Neuronal stem cell (in vitro differentiated cells): Measurements from ENCODE around the gene PER2.

Experiments used
- DNase-seq: peaks from one replicate; pipeline ENCODE4 v3.0.0-alpha.2; 2013; ENCODE audit warnings: low spot score
- H2AFZ ChIP-seq: one replicate; pipeline ENCODE4 v1.6.1; 2013; ENCODE audit warnings: mild to moderate bottlenecking, low read length, inconsistent platforms
- H2AK5ac ChIP-seq: 2 replicates; pipeline ENCODE4 v1.6.1; 2013; ENCODE audit warnings: low read depth, mild to moderate bottlenecking, inconsistent platforms, low read length, moderate library complexity, mixed read lengths
- H2BK120ac ChIP-seq: 2 replicates; pipeline ENCODE4 v1.6.1; 2013; ENCODE audit warnings: low read depth, mild to moderate bottlenecking, inconsistent platforms, low read length, moderate library complexity, mixed read lengths
- H2BK12ac ChIP-seq: one replicate; pipeline ENCODE4 v1.6.1; 2013; ENCODE audit warnings: low read length, inconsistent platforms
- H2BK15ac ChIP-seq: 2 replicates; pipeline ENCODE4 v1.6.1; 2013; ENCODE audit warnings: mild to moderate bottlenecking, low read length, inconsistent platforms, mixed read lengths
- H2BK5ac ChIP-seq: one replicate; pipeline ENCODE4 v1.6.1; 2013; ENCODE audit warnings: inconsistent platforms, mild to moderate bottlenecking, low read length, moderate library complexity
- H3K14ac ChIP-seq: one replicate; pipeline ENCODE4 v1.6.1; 2013; ENCODE audit warnings: low read length, inconsistent platforms
- H3K18ac ChIP-seq: 2 replicates; pipeline ENCODE4 v1.6.1; 2013; ENCODE audit warnings: low read length, inconsistent platforms
- H3K23ac ChIP-seq: 2 replicates; pipeline ENCODE4 v1.6.1; 2013; ENCODE audit warnings: low read depth, mild to moderate bottlenecking, mixed read lengths, low read length, inconsistent platforms; ENCODE audit not compliant: poor library complexity
- H3K27ac ChIP-seq: replicated peaks from 3 replicates; pipeline ENCODE4 v1.5.1; 2013; ENCODE audit warnings: low read length, inconsistent platforms
- H3K27me3 ChIP-seq, 3 experiments: 2 replicates each; pipeline ENCODE4 v1.6.1; 2013; ENCODE audit warnings: low read length in 3 of 3, mild to moderate bottlenecking in 2 of 3, inconsistent platforms in 1 of 3, low read depth in 1 of 3, mixed read lengths in 1 of 3, moderate library complexity in 1 of 3; ENCODE audit not compliant: control insufficient read depth in 3 of 3, insufficient read depth in 3 of 3
- H3K36me3 ChIP-seq, 2 donors: replicated peaks in 1 of 2; 2 replicates each; pipeline ENCODE4 v1.6.1; 2013; ENCODE audit warnings: low read length in 2 of 2; ENCODE audit not compliant: control insufficient read depth in 2 of 2, insufficient read depth in 2 of 2
- H3K4ac ChIP-seq: 2 replicates; pipeline ENCODE4 v1.6.1; 2013; ENCODE audit warnings: inconsistent platforms, mild to moderate bottlenecking, low read length, moderate library complexity
- H3K4me1 ChIP-seq, 2 donors: 1 replicate in 1 of 2; 2 replicates in 1 of 2; pipeline ENCODE4 v1.6.1; 2013; ENCODE audit warnings: low read length in 2 of 2, low read depth in 1 of 2; ENCODE audit not compliant: control insufficient read depth in 2 of 2, insufficient read depth in 1 of 2
- H3K4me2 ChIP-seq: one replicate; pipeline ENCODE4 v1.6.1; 2013; ENCODE audit warnings: mild to moderate bottlenecking, low read length, inconsistent platforms; ENCODE audit not compliant: insufficient read depth, poor library complexity, severe bottlenecking
- H3K4me3 ChIP-seq, 2 donors: 2 replicates each; pipeline ENCODE4 v1.5.1; 2013; ENCODE audit warnings: low read length in 2 of 2, mild to moderate bottlenecking in 2 of 2, inconsistent platforms in 1 of 2, moderate library complexity in 1 of 2
- H3K79me1 ChIP-seq: one replicate; pipeline ENCODE4 v1.6.1; 2013; ENCODE audit warnings: low read depth, mild to moderate bottlenecking, inconsistent platforms, low read length, moderate library complexity
- H3K9ac ChIP-seq: one replicate; pipeline ENCODE4 v1.6.1; 2013; ENCODE audit warnings: mild to moderate bottlenecking, low read depth, low read length, inconsistent platforms; ENCODE audit not compliant: poor library complexity
- H3K9me3 ChIP-seq, 2 donors: replicated peaks in 1 of 2; 2 replicates each; pipeline versions ENCODE3 to v1.6.1; 2013; ENCODE audit warnings: low read length in 2 of 2, mild to moderate bottlenecking in 2 of 2, inconsistent platforms in 1 of 2, low read depth in 1 of 2, mixed read lengths in 1 of 2, moderate library complexity in 1 of 2; ENCODE audit not compliant: control insufficient read depth in 2 of 2, insufficient read depth in 1 of 2
- H4K8ac ChIP-seq: one replicate; pipeline ENCODE4 v1.6.1; 2013; ENCODE audit warnings: low read depth, mild to moderate bottlenecking, inconsistent platforms, low read length, moderate library complexity
- H4K91ac ChIP-seq: one replicate; pipeline ENCODE4 v1.6.1; 2013; ENCODE audit warnings: low read length, low read depth, mild to moderate bottlenecking, inconsistent platforms; ENCODE audit not compliant: poor library complexity
- WGBS, 2 donors: extraction: QIAGEN DNeasy Blood & Tissue Kit; methylation state at CpG; one replicate each; pipeline ENCODE4 v1.1.7; 2013; ENCODE audit warnings: missing lambda C conversion rate in 2 of 2, mixed read lengths in 1 of 2; ENCODE audit not compliant: insufficient read length in 2 of 2, insufficient replicate concordance in 1 of 2; ENCODE audit errors: extremely low coverage in 2 of 2; 5-methylcytosine and 5-hydroxymethylcytosine counted together

Gene PER2

DNA sequence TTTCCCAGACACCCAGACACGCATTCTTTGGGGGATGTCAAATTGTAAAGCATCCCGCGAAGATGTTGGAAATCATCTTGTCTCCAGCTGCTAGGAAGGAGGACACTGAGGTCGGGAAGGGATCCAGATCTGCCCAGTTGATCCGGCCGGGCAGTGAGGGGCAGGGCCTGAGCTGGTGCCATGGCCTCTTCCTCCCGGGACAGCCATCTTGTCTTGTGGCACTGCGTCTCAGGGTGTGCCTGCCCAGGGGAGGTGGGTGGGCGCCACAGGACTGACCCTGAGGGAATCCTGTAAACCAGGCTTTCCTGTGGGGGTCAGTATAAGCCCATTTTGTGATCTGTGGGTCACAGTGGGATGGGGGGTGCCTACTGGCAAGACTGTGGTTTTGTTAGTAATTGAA lies 42.0 kb upstream of the PER2 start:
- no peak overlapping the region for H4K8ac ChIP-seq
- H2BK15ac ChIP-seq, result no peak overlapping the region
- no peak for DNase-seq
- H2BK5ac ChIP-seq, result no peak overlapping the region
- H4K91ac ChIP-seq, result no peak overlapping the region
- WGBS, 2 donors, result no CpG with 5 or more reads among the region's 9 CpGs
- H2BK12ac ChIP-seq, result no peak overlapping the region
- peaks cover 13 to 68% of the 10 kb centered on the region in 2 donors for H3K36me3 ChIP-seq
- no peak overlapping the region for H2AK5ac ChIP-seq
- no peak overlapping the region for H3K9ac ChIP-seq
- no peak overlapping the region for H3K27ac ChIP-seq
- H2BK120ac ChIP-seq, result no peak overlapping the region
- H3K79me1 ChIP-seq, result peaks cover 2% of the 10 kb centered on the region
- no peaks in the 10 kb centered on the region for H3K27me3 ChIP-seq
- no peak overlapping the region for H3K18ac ChIP-seq
- H3K23ac ChIP-seq, result no peak overlapping the region
- H3K4ac ChIP-seq, result no peak overlapping the region
- H3K14ac ChIP-seq, result no peak overlapping the region
- H3K4me2 ChIP-seq, result no peak overlapping the region
- peaks cover 0 to 3% of the 10 kb centered on the region in 2 donors for H3K9me3 ChIP-seq
- no peak overlapping the region for H2AFZ ChIP-seq
- H3K4me1 ChIP-seq, result no peaks in the 10 kb centered on the region
- no peak overlapping the region for H3K4me3 ChIP-seq

DNA sequence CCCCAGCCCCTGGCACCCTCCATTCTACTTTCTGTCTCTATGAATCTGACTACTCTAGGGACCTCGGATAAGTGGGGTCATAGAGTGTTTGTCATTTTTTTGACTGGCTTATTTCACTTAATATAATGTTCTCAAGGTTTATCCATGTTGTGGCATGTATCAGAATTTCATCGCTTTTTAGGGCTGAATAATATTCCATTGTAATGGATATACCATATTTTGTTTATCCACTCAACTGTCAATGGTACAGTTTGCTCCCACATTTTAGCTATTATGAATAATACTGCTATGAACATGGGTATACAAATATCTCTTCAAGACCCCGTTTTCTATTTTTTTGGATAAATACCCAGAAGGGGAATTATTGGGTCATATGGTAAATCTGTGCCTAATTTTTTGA lies 39.3 kb upstream of the PER2 start:
- Histone ChIP-seq H2BK120ac (no peak overlapping the region), H3K4ac (no peak overlapping the region), H3K4me3 (no peak overlapping the region), H2AFZ (no peak overlapping the region), H3K18ac (no peak overlapping the region), H3K23ac (no peak overlapping the region), H2BK15ac (no peak overlapping the region), H3K36me3 (peaks cover 15 to 61% of the 10 kb centered on the region in 2 donors), H3K4me1 (no peaks in the 10 kb centered on the region), H3K79me1 (peaks cover 4% of the 10 kb centered on the region), H2BK12ac (no peak overlapping the region), H4K8ac (no peak overlapping the region), H4K91ac (no peak overlapping the region), H2BK5ac (no peak overlapping the region), H3K9ac (no peak overlapping the region), H3K27me3 (no peaks in the 10 kb centered on the region), H3K14ac (no peak overlapping the region), H3K4me2 (no peak overlapping the region), H2AK5ac (no peak overlapping the region), H3K27ac (no peak overlapping the region), H3K9me3 (peaks cover 0 to 3% of the 10 kb centered on the region in 2 donors)
- no CpG with 5 or more reads among the region's 3 CpGs for whole genome bisulfite sequencing, 2 donors
- no peak for DNase-seq

GRCh38 chr2:238326801-238327365 lies 38.5 kb upstream of the PER2 start:
- no peak overlapping the region for H4K8ac ChIP-seq
- H2AK5ac ChIP-seq, result no peak overlapping the region
- H2BK12ac ChIP-seq, result no peak overlapping the region
- no peak overlapping the region for H3K27ac ChIP-seq
- H3K9ac ChIP-seq, result no peak overlapping the region
- no peak overlapping the region for H2BK120ac ChIP-seq
- no CpG with 5 or more reads among the region's 12 CpGs for WGBS, 2 donors
- no peak overlapping the region for H3K4me2 ChIP-seq
- H3K4me3 ChIP-seq, result no peak overlapping the region
- H3K36me3 ChIP-seq, result peaks cover 15 to 57% of the 10 kb centered on the region in 2 donors
- peaks cover 7% of the 10 kb centered on the region for H3K79me1 ChIP-seq
- peak overlapping the region; percentile 58 for H3K23ac ChIP-seq
- peak overlapping the region; percentile 75 for H3K14ac ChIP-seq
- no peak overlapping the region for H3K18ac ChIP-seq
- no peak overlapping the region for H4K91ac ChIP-seq
- H2AFZ ChIP-seq, result no peak overlapping the region
- no peaks in the 10 kb centered on the region for H3K27me3 ChIP-seq
- H3K4ac ChIP-seq, result no peak overlapping the region
- peaks cover 0 to 3% of the 10 kb centered on the region in 2 donors for H3K9me3 ChIP-seq
- H2BK15ac ChIP-seq, result no peak overlapping the region
- DNase-seq, result no peak
- H2BK5ac ChIP-seq, result peak overlapping the region; percentile 29
- H3K4me1 ChIP-seq, result no peaks in the 10 kb centered on the region

GRCh38 chr2:238325694-238326093 lies 37.3 kb upstream of the PER2 start:
- Histone ChIP-seq H3K9ac (no peak overlapping the region), H3K27ac (no peak overlapping the region), H3K18ac (no peak overlapping the region), H2AFZ (no peak overlapping the region), H3K79me1 (peaks cover 7% of the 10 kb centered on the region), H2BK12ac (no peak overlapping the region), H3K27me3 (no peaks in the 10 kb centered on the region), H3K4ac (no peak overlapping the region), H2BK15ac (no peak overlapping the region), H4K91ac (no peak overlapping the region), H4K8ac (no peak overlapping the region), H3K36me3 (peaks cover 15 to 56% of the 10 kb centered on the region in 2 donors), H3K23ac (no peak overlapping the region), H3K4me2 (no peak overlapping the region), H3K14ac (no peak overlapping the region), H2AK5ac (no peak overlapping the region), H3K4me3 (no peak overlapping the region), H3K9me3 (peaks cover 0 to 3% of the 10 kb centered on the region in 2 donors), H3K4me1 (peaks cover 4 to 8% of the 10 kb centered on the region in 2 donors), H2BK5ac (no peak overlapping the region), H2BK120ac (no peak overlapping the region)
- no peak for DNase-seq
- no CpG with 5 or more reads among the region's 9 CpGs for WGBS, 2 donors
